GM23248 (cell line): ENCODE measurements around the gene LRRC31. TPM values are rescaled to one million over a fixed set of nuclear protein-coding genes. Genes with fewer than 3 reads are reported as not detected.

Experiments
- DNase-seq: peaks from one replicate; pipeline ENCODE4 v3.0.0-alpha.2; 2015
- H2AFZ ChIP-seq: fragments of 200-600 bp; sonication (generic); 2 replicates; pipeline ENCODE4 v1.6.1; 2016; ENCODE audit warnings: antibody characterized with exemption
- H3F3A ChIP-seq: fragments of 200-600 bp; sonication (generic); 2 replicates; pipeline ENCODE4 v1.6.1; 2016; ENCODE audit warnings: mild to moderate bottlenecking, antibody characterized with exemption, mixed run types; ENCODE audit not compliant: insufficient read depth
- H3K27ac ChIP-seq: fragments of 200-600 bp; sonication (generic); 2 replicates; pipeline ENCODE4 v1.5.1; 2016; ENCODE audit warnings: mild to moderate bottlenecking
- H3K27me3 ChIP-seq: fragments of 200-600 bp; sonication (generic); replicated peaks from 2 replicates; pipeline ENCODE4 v1.6.1; 2016; ENCODE audit warnings: mild to moderate bottlenecking; ENCODE audit not compliant: insufficient read depth
- H3K36me3 ChIP-seq: fragments of 200-600 bp; sonication (generic); 2 replicates; pipeline ENCODE4 v1.6.1; 2016; ENCODE audit warnings: low read depth, mild to moderate bottlenecking
- H3K4me1 ChIP-seq: fragments of 200-600 bp; sonication (generic); 2 replicates; pipeline ENCODE4 v1.6.1; 2016; ENCODE audit warnings: mild to moderate bottlenecking; ENCODE audit not compliant: insufficient read depth
- H3K4me2 ChIP-seq: fragments of 200-600 bp; sonication (generic); one replicate; pipeline ENCODE4 v1.6.1; 2016; ENCODE audit warnings: mild to moderate bottlenecking; ENCODE audit not compliant: unreplicated experiment
- H3K4me3 ChIP-seq: fragments of 200-600 bp; sonication (generic); 2 replicates; pipeline ENCODE4 v1.5.1; 2016; ENCODE audit warnings: mild to moderate bottlenecking
- H3K79me2 ChIP-seq: fragments of 200-600 bp; sonication (generic); 2 replicates; pipeline ENCODE4 v1.6.1; 2016; ENCODE audit warnings: mild to moderate bottlenecking; ENCODE audit not compliant: insufficient read depth
- H3K9ac ChIP-seq: fragments of 200-600 bp; sonication (generic); 2 replicates; pipeline ENCODE4 v1.6.1; 2016; ENCODE audit warnings: mild to moderate bottlenecking
- H3K9me2 ChIP-seq: fragments of 200-600 bp; sonication (generic); 2 replicates; pipeline ENCODE4 v1.6.1; 2016; ENCODE audit warnings: mixed run types, mild to moderate bottlenecking, moderate library complexity; ENCODE audit not compliant: insufficient read depth
- H3K9me3 ChIP-seq: fragments of 200-600 bp; sonication (generic); one replicate; pipeline ENCODE4 v1.6.1; 2017; ENCODE audit warnings: low read depth
- H4K20me1 ChIP-seq: fragments of 200-600 bp; sonication (generic); 2 replicates; pipeline ENCODE4 v1.6.0; 2016; ENCODE audit not compliant: insufficient read depth
- EZH2 ChIP-seq: fragments of 200-600 bp; sonication (generic); IDR thresholded peaks from 2 replicates; pipeline ENCODE4 v1.6.1; 2018; ENCODE audit warnings: antibody characterized with exemption, mild to moderate bottlenecking; ENCODE audit not compliant: insufficient read depth, poor library complexity, severe bottlenecking
- EZH2phosphoT487 ChIP-seq: fragments of 200-600 bp; sonication (generic); IDR thresholded peaks from 2 replicates; pipeline ENCODE4 v1.6.1; 2018; ENCODE audit warnings: antibody characterized with exemption, moderate library complexity, mild to moderate bottlenecking, low read depth; ENCODE audit not compliant: insufficient read depth
- WGBS, 2 experiments: methylation state at CpG; one replicate each; pipeline ENCODE4 v1.1.6; 2015 to 2017; ENCODE audit warnings: low lambda C conversion rate in 2 of 2, low coverage in 1 of 2; ENCODE audit errors: missing lambda C conversion rate in 2 of 2; 5-methylcytosine and 5-hydroxymethylcytosine counted together
- in situ Hi-C: fragments of 300-500 bp; cut with MboI; formaldehyde crosslinking; loops from 2 replicates; pipeline ENCODE4 v1.15.0; 2020
- polyA plus RNA-seq: library from polyadenylated mRNA; unstranded; fragments of >200 nt; fragmentation: Nextera tagmentation; extraction: Ambion mirVana; gene quantifications from 2 replicates; pipeline ENCODE4 v1.2.1, GENCODE V29; 2016
- total RNA-seq: library from RNA; depleted of rRNA; stranded (reverse); fragments of >200 nt; shearing (Covaris generic); gene quantifications from 2 replicates; pipeline ENCODE4 v1.2.3, GENCODE V29; 2014; rRNA removed

Gene LRRC31
- not detected in 2 replicates for total RNA-seq
- not detected in 2 replicates for polyA plus RNA-seq

- Histone ChIP-seq H3F3A (no peaks in the 10 kb centered on the region), H3K4me1 (no peaks in the 10 kb centered on the region), H3K36me3 (no peaks in the 10 kb centered on the region), H3K9me2 (no peaks in the 10 kb centered on the region), H3K4me3 (no peak within 1 kb of the TSS), H3K4me2 (no peak within 1 kb of the TSS), H3K27me3 (no peaks in the 10 kb centered on the region), H3K9ac (no peak within 1 kb of the TSS), H2AFZ (no peak within 1 kb of the TSS), H3K27ac (no peak within 1 kb of the TSS), H3K9me3 (no peaks in the 10 kb centered on the region), H4K20me1 (no peaks in the 10 kb centered on the region), H3K79me2 (no peaks in the 10 kb centered on the region)
- TF ChIP-seq EZH2 (no peak), EZH2phosphoT487 (no peak)
- no peak for DNase-seq
- in situ Hi-C loops, result no loop called here
- 9 to 10% methylated on average over 2 of the region's 2 CpGs for WGBS, 2 experiments
These were observed at the start of gene LRRC31 for GRCh38 chr3:169869484-169870220. TSS of gene LRRC31 (minus strand) at chr3:169869935. CDS start at chr3:169869807, 128 bp downstream.

GRCh38 chr3:169914321-169914720, 44.6 kb upstream of the LRRC31 start:
- in situ Hi-C loops, result no loop called here
- 2 to 7% methylated on average over 2 of the region's 2 CpGs for WGBS, 2 experiments
- Histone ChIP-seq H3K79me2 (no peaks in the 10 kb centered on the region), H3K4me1 (peaks cover 9% of the 10 kb centered on the region; the same call in 1 of the 2 replicates), H2AFZ (no peak overlapping the region), H3K27me3 (no peaks in the 10 kb centered on the region), H3K9me2 (no peaks in the 10 kb centered on the region), H3K9me3 (no peaks in the 10 kb centered on the region), H3K27ac (no peak overlapping the region), H4K20me1 (no peaks in the 10 kb centered on the region), H3K36me3 (no peaks in the 10 kb centered on the region), H3K4me3 (no peak overlapping the region), H3F3A (0 out of 2 replicates have a peak, but pooled peaks cover 6% of the 10 kb centered on the region), H3K9ac (no peak overlapping the region), H3K4me2 (no peak overlapping the region)
- peak; percentile 66 for DNase-seq
- TF ChIP-seq EZH2 (no peak), EZH2phosphoT487 (no peak)

GRCh38 chr3:169913323-169913722, 43.6 kb upstream of the LRRC31 start:
- in situ Hi-C loops, result no loop called here
- no peaks in the 10 kb centered on the region for H3K9me3 ChIP-seq
- WGBS, 2 experiments, result 32 to 34% methylated on average over 3 of the region's 3 CpGs

GRCh38 chr3:169911272-169911671, 41.5 kb upstream of the LRRC31 start, which contains the start of gene SAMD7:
TSS of gene SAMD7 (plus strand) at chr3:169911572. CDS start at chr3:169919499, 7,927 bp downstream.
- Histone ChIP-seq H3K36me3 (no peaks in the 10 kb centered on the region), H4K20me1 (no peaks in the 10 kb centered on the region), H3K4me3 (no peak within 1 kb of the TSS), H3K9me3 (no peaks in the 10 kb centered on the region), H3F3A (0 out of 2 replicates have a peak, but pooled peaks cover 6% of the 10 kb centered on the region), H3K4me2 (no peak within 1 kb of the TSS), H3K9me2 (no peaks in the 10 kb centered on the region), H3K27ac (no peak within 1 kb of the TSS), H3K79me2 (no peaks in the 10 kb centered on the region), H3K9ac (no peak within 1 kb of the TSS), H3K27me3 (peaks cover 2% of the 10 kb centered on the region; the same call in 1 of the 2 replicates), H2AFZ (no peak within 1 kb of the TSS), H3K4me1 (peaks cover 9% of the 10 kb centered on the region; the same call in 1 of the 2 replicates)
- no peak for DNase-seq
- 82 to 86% methylated on average over 1 of the region's 1 CpG for WGBS, 2 experiments
- no peak for TF ChIP-seq EZH2phosphoT487
- TF ChIP-seq EZH2, result no peak
- in situ Hi-C loops, result no loop called here

More at GRCh38 chr3:169913323-169913722, 43.6 kb upstream of the LRRC31 start:
- no peaks in the 10 kb centered on the region for H3K36me3 ChIP-seq
- no peak overlapping the region for H3K4me3 ChIP-seq
- peaks cover 9% of the 10 kb centered on the region; the same call in 1 of the 2 replicates for H3K4me1 ChIP-seq
- H3K9ac ChIP-seq, result no peak overlapping the region
- H2AFZ ChIP-seq, result no peak overlapping the region
- no peaks in the 10 kb centered on the region for H4K20me1 ChIP-seq
- no peak overlapping the region for H3K27ac ChIP-seq
- 0 out of 2 replicates have a peak, but pooled peaks cover 6% of the 10 kb centered on the region for H3F3A ChIP-seq
- H3K27me3 ChIP-seq, result no peaks in the 10 kb centered on the region
- no peaks in the 10 kb centered on the region for H3K9me2 ChIP-seq
- TF ChIP-seq EZH2, result no peak
- no peak for DNase-seq
- H3K79me2 ChIP-seq, result no peaks in the 10 kb centered on the region
- no peak overlapping the region for H3K4me2 ChIP-seq
